Progenitor cell of endocrine pancreas (in vitro differentiated cells): ENCODE results near the gene CARMIL3. TPM values are rescaled to one million over a fixed set of nuclear protein-coding genes. Genes with fewer than 3 reads are reported as not detected.

Source experiments
- DNase-seq: peaks from one replicate; pipeline ENCODE4 v3.0.0; 2021; ENCODE audit warnings: low spot score; ENCODE audit not compliant: unreplicated experiment
- H3K27ac Mint-ChIP-seq: 2 replicates; pipeline ENCODE4 v1.8.0; 2021; ENCODE audit warnings: mild to moderate bottlenecking, moderate library complexity, mixed read lengths
- H3K27me3 Mint-ChIP-seq: 2 replicates; pipeline ENCODE4 v1.8.0; 2021; ENCODE audit warnings: mixed read lengths
- H3K36me3 Mint-ChIP-seq: 2 replicates; pipeline ENCODE4 v1.8.0; 2022; ENCODE audit warnings: mixed read lengths; ENCODE audit not compliant: insufficient read depth
- H3K4me1 Mint-ChIP-seq: 2 replicates; pipeline ENCODE4 v1.8.0; 2021; ENCODE audit warnings: low read depth, mixed read lengths
- H3K4me3 Mint-ChIP-seq: 2 replicates; pipeline ENCODE4 v1.8.0; 2021; ENCODE audit warnings: low read depth, mild to moderate bottlenecking, moderate library complexity, mixed read lengths
- H3K9me3 Mint-ChIP-seq: 2 replicates; pipeline ENCODE4 v1.8.0; 2021; ENCODE audit warnings: low read depth, mixed read lengths
- CTCF ChIP-seq: fragments of 200-600 bp; sonication (generic); IDR thresholded peaks from one replicate; pipeline ENCODE4 v1.5.0; 2021; ENCODE audit warnings: antibody characterized with exemption, mild to moderate bottlenecking; ENCODE audit not compliant: unreplicated experiment
- total RNA-seq: library from RNA; stranded (reverse); gene quantifications from 2 replicates; pipeline ENCODE4 v1.2.1, GENCODE V29; 2021

CARMIL3 gene
- total RNA-seq, 1 donor from 2014 or later: 4.9 TPM

- no peaks in the 10 kb centered on the region for H3K9me3 Mint-ChIP-seq
- no peak overlapping the region for H3K27ac Mint-ChIP-seq
- no peak for TF ChIP-seq CTCF
- DNase-seq: no peak
- H3K4me3 Mint-ChIP-seq: no peak overlapping the region
- H3K27me3 Mint-ChIP-seq: no peaks in the 10 kb centered on the region
- peaks cover 5% of the 10 kb centered on the region for H3K4me1 Mint-ChIP-seq
- no peaks in the 10 kb centered on the region for H3K36me3 Mint-ChIP-seq
Measured at GRCh38 chr14:24063263-24063836, 11.5 kb downstream of the CARMIL3 start.

- no peaks in the 10 kb centered on the region for H3K9me3 Mint-ChIP-seq
- TF ChIP-seq CTCF: no peak
- no peak overlapping the region for H3K27ac Mint-ChIP-seq
- peaks cover 5% of the 10 kb centered on the region for H3K4me1 Mint-ChIP-seq
- no peak overlapping the region for H3K4me3 Mint-ChIP-seq
- H3K36me3 Mint-ChIP-seq: no peaks in the 10 kb centered on the region
- DNase-seq: no peak
- no peaks in the 10 kb centered on the region for H3K27me3 Mint-ChIP-seq
Measured at GRCh38 chr14:24064091-24064795, 12.4 kb downstream of the CARMIL3 start.

GRCh38 chr14:24064856-24065255, 13.0 kb downstream of the CARMIL3 start:
- no peaks in the 10 kb centered on the region for H3K36me3 Mint-ChIP-seq
- DNase-seq: no peak
- peaks cover 4% of the 10 kb centered on the region for H3K27me3 Mint-ChIP-seq
- H3K27ac Mint-ChIP-seq: no peak overlapping the region
- H3K4me3 Mint-ChIP-seq: no peak overlapping the region
- no peak for TF ChIP-seq CTCF
- H3K9me3 Mint-ChIP-seq: no peaks in the 10 kb centered on the region
- peaks cover 5% of the 10 kb centered on the region for H3K4me1 Mint-ChIP-seq

- Mint-ChIP-seq H3K4me3 (no peak overlapping the region), H3K27me3 (peaks cover 8% of the 10 kb centered on the region), H3K27ac (no peak overlapping the region), H3K4me1 (peaks cover 5% of the 10 kb centered on the region), H3K36me3 (no peaks in the 10 kb centered on the region), H3K9me3 (no peaks in the 10 kb centered on the region)
- TF ChIP-seq CTCF: no peak
- no peak for DNase-seq
Measured at GRCh38 chr14:24065408-24065807, 13.6 kb downstream of the CARMIL3 start.

- Mint-ChIP-seq H3K4me3 (no peak overlapping the region), H3K36me3 (no peaks in the 10 kb centered on the region), H3K9me3 (no peaks in the 10 kb centered on the region), H3K27me3 (peaks cover 13% of the 10 kb centered on the region), H3K27ac (no peak overlapping the region), H3K4me1 (peaks cover 3% of the 10 kb centered on the region)
- no peak for DNase-seq
- no peak for TF ChIP-seq CTCF
Measured at GRCh38 chr14:24066496-24067132, 14.8 kb downstream of the CARMIL3 start.
